Cortex of kidney (tissue), 1 donor: ENCODE measurements around the gene LZTFL1.
"Not testable (repeated sequence)": the region's sequence is repeated elsewhere in the genome, so short reads cannot be mapped to it uniquely, and the experiment has no call there.

Experiments
- DNase-seq: peaks from one replicate; lab custom pipeline; 2025; lab: John Stamatoyannopoulos, UW

The LZTFL1 gene

GRCh38 chr3:45864760-45865519, 23.0 kb upstream of the LZTFL1 start:
- DNase-seq: no peak

DNA sequence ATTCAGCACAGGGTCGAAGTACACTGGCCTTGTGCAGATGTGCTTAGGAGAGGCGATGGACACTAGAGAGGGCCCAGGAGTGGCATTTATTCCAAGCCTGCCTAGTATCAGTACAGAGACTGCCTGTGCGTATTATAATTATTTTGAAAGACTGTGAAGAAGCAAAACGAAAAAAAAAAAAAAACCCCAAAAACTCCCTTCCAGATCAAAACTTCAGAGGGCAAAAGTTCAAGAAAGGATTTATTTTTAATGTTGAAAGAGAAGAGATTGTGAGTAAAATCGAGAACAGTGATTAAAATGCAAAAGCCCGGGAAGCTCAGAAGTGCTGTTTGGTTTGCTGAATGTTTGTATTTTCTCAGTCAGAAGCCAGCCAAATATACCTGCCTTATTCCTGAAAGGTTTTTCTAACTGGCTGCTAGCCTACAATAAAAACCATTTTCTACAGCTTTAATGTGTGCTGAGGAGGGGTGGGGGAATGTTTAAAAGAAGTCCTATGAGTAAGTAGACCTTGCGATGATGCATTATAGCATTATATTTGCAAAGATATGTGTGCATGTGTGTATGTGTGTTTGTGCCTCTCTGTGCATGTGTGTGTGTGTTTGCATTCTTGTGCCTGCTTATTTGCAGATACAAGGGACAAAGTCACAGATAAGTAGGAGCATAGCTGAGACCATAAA, 19.3 kb upstream of the LZTFL1 start:
- no peak for DNase-seq

- no peak for DNase-seq
These were observed 18.6 kb upstream of the LZTFL1 start for GRCh38 chr3:45860481-45860880.

DNA sequence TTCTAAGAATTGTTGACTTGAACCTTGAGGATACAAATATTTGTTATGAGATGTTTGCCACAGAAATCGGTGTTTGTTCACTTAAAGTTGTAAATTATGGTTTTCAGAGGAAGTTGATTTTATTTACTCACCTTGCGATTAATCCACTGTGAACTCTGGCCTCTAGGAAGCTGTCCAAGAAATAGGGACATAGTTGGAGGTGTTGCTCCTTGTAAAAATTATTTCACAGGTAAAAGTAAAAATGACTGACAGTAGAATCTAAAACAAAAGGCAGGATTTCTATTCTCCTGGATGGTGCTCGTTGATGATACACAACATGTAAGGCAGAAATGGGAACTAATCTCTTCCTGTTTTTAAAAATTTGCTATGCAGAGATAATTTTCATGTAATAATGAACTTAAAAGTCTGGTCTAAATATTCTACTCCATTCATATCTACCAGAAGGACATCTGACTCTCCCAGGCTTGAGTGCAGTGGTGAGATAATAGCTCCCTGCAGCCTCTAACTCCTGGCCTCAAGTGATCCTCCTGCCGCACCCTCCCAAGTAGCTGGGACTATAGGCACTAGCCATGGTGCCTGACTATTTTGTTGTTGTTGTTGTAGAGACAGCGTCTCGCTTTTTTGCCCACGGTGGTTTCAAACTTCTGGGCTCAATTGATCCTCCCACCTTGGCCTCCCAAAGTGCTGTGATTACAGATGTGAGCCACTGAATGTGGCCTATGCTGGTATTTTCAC, 17.1 kb upstream of the LZTFL1 start:
- no peak for DNase-seq

DNA sequence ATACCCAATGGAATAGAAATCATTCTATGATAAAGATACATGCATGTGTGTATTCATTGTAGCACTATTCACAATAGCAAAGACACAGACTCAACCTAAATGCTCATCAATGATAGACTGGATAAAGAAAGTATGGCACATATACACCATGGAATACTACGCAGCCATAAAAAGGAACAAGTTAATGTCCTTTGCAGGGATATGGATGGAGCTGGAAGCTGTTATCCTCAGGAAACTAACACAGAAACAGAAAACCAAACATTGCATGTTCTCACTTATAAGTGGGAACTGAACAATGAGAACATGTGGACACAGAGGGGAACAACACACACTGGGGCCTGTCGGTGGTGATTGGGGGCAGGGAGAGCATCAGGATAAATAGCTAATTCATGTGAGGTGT, 15.1 kb upstream of the LZTFL1 start:
- not testable (repeated sequence) for DNase-seq

DNA sequence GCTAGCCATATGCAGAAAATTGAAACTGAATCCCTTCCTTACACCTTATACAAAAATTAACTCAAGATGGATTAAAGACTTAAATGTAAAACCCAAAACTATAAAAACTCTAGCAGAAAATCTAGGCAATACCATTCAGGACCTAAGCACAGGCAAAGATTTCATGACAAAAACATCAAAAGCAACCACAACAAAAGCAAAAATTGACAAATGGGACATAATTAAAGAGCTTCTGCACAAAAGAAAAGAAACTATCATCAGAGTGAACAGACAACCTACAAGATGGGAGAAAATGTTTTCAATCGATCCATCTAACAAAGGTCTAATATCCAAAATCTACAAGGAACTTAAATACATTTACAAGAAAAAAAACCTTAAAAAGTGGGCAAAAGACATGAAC, 14.4 kb upstream of the LZTFL1 start:
- DNase-seq: not testable (repeated sequence)

DNA sequence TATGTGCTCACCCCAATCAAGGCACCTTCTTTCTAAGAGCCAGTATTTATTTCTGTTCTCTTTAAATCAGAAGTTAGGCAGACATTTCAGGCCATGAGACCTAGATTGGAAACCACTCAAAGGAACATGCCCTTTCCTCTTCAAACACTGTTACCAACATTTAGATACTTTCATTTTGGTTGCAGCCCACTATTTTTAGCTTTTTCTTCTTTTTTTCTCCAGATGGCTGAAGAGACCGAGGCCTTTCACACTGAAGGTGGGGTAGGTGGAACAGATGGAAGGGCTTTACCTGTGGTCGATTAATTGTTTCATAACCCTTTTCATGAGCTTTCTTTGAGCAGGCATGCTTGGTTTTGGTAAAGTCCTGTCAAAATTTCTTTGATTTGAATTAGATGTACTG, 10.9 kb upstream of the LZTFL1 start:
- DNase-seq: no peak

DNA sequence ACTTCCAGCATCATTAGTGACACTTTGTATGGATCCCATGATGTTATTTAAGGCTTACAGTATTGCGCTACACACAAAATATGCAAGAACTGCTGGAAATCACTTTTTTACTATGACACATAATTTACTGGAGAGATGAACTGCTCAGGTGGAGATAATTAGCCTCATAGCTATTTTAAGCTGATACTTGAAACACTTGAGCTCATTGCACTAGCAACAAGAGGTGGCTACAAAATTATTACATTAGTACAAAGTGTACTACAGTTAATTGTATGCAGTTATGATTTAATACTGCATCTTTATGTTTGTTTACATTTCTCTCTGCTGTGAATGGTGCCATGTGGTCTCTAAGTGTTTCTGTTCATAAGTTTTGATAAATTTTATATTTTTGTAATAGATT, 6.5 kb upstream of the LZTFL1 start:
- DNase-seq: no peak

DNA sequence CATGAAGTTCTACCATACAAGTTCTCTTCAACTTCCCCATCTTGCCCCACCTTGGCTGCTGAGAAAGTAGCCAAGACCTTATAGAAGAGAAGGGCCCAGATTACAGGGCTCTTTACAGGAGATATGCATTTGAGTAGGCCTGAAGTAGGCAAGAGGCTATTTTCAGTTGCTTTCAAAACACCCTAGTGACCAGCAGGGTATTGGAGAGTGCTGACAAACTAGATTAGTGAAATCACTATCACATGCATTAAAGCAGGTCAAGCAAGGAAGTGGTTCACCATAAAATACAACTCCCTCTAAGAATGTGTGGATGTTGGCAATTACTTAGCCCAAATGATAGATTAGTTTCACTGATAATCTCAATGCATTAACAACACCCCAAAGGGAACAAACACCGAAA, 2.7 kb upstream of the LZTFL1 start:
- no peak for DNase-seq

- no peak for DNase-seq
These were observed 1.1 kb upstream of the LZTFL1 start for GRCh38 chr3:45842851-45843625.

GRCh38 chr3:45841420-45841756, 531 bp downstream of the LZTFL1 start:
- DNase-seq: no peak

GRCh38 chr3:45838466-45838865, 3.5 kb downstream of the LZTFL1 start:
- DNase-seq: no peak

- DNase-seq: no peak
These were observed 9.2 kb downstream of the LZTFL1 start for GRCh38 chr3:45832699-45833098.

GRCh38 chr3:45830121-45830520, 11.8 kb downstream of the LZTFL1 start:
- DNase-seq: no peak

DNA sequence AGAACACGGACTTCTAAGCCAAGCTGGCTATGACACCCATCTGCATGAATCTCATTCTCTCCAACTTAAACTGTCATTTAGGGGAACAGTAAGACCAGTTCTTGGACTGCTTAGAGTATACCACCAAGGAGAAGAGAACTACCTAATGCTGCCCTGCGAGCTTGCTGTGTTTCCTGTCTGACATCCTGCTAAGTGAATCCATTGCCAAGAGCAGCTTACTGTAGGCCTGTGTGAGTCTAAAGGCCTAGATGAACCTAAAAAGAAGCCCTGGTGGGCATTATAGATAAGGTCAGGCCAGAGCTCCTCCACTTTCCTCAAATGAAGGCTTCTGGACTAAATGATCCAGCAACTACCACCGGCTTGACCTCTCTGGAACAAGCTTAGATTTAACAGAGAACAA, 15.0 kb downstream of the LZTFL1 start:
- DNase-seq: no peak

- DNase-seq: no peak
These were observed 15.6 kb downstream of the LZTFL1 start for GRCh38 chr3:45826321-45826720.

GRCh38 chr3:45821127-45821526, 20.8 kb downstream of the LZTFL1 start:
- DNase-seq: no peak

- DNase-seq: no peak
These were observed 22.4 kb downstream of the LZTFL1 start for GRCh38 chr3:45819543-45819942.

DNA sequence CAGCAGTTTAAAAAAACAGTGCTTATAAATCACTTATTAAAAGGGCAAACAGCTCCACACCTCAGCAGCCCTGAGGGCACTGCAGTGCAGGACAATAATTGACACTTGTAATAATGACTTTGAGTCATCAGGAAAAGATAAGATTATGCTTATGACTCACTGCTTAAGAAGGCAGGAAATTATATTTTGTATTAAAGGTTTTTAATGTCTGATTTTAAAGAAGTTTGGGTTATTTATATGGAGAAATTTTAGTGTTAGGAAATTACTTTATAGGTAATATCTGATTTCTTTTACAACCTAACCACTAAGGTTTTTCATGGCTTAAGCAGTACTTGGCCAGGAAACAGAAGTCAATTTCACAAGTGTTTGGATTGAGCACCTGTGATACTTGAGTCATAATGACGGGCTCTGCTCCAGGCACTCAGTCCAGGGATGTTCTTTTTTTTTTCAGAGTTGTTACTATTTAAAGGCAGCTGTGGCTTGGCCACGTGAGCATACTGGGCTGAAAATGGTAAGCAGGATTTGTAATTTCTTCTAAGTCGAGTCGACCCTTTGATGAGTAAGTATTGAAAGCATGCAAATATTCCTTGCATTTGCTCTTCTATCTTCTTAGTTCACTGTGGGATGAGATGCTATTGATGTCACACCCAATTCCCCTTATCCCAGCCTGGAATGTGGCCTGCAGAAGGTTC, 23.9 kb downstream of the LZTFL1 start:
- DNase-seq: no peak

GRCh38 chr3:45816544-45816943, 25.4 kb downstream of the LZTFL1 start:
- DNase-seq: no peak

DNA sequence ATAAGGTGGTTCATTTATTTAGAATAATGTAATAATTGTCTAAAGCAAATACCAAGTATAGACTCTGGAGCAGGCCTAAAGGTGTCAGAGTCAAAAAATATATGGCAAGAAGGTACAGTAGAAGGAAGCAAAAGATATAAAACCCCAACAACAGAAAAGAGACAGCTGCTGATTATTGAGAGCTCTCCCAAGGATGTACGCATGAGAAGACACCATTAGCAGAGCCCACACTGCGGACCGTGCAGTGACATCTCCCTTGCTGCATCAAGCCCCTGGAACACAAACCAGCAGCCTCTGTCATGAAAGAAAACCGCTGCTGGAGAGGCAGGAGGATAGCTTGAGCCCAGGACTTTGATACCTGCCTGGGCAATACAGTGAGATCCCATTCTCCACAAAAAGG, 27.6 kb downstream of the LZTFL1 start:
- DNase-seq: no peak
